Mesothelial cell of epicardium (in vitro differentiated cells): ENCODE data around the gene RAD51B. TPM values are rescaled to one million over a fixed set of nuclear protein-coding genes. Genes with fewer than 3 reads are reported as not detected.
A peak's percentile ranks its signal among the peaks of the same experiment; 100 is the strongest.

Experiments
- DNase-seq, 2 experiments: peaks; one replicate each; pipeline ENCODE4 v3.0.0; 2021; ENCODE audit warnings: low spot score in 2 of 2; ENCODE audit not compliant: unreplicated experiment in 2 of 2
- H3K27ac Mint-ChIP-seq: 2 replicates; pipeline ENCODE4 v1.8.0; 2021; ENCODE audit warnings: mixed read lengths
- H3K27me3 Mint-ChIP-seq: 2 replicates; pipeline ENCODE4 v1.8.0; 2021; ENCODE audit warnings: low read depth, mixed read lengths
- H3K36me3 Mint-ChIP-seq: 2 replicates; pipeline ENCODE4 v1.8.0; 2021; ENCODE audit warnings: mixed read lengths
- H3K4me1 Mint-ChIP-seq: 2 replicates; pipeline ENCODE4 v1.8.0; 2021; ENCODE audit warnings: mixed read lengths
- H3K4me3 Mint-ChIP-seq: 2 replicates; pipeline ENCODE4 v1.8.0; 2021; ENCODE audit warnings: mild to moderate bottlenecking, moderate library complexity, mixed read lengths
- H3K9me3 Mint-ChIP-seq: 2 replicates; pipeline ENCODE4 v1.8.0; 2021; ENCODE audit warnings: mixed read lengths
- CTCF ChIP-seq: fragments of 200-600 bp; sonication (generic); IDR thresholded peaks from one replicate; pipeline ENCODE4 v1.5.0; 2021; ENCODE audit warnings: antibody characterized with exemption; ENCODE audit not compliant: unreplicated experiment
- total RNA-seq: library from RNA; stranded (reverse); gene quantifications from 3 replicates; pipeline ENCODE4 v1.2.1, GENCODE V29; 2021

Gene RAD51B
- total RNA-seq, 1 donor from 2014 or later, result 34.7 TPM

GRCh38 chr14:68357777-68358176 is 538.2 kb downstream of the RAD51B start:
- TF ChIP-seq CTCF, result no peak
- Mint-ChIP-seq H3K27ac (no peak overlapping the region), H3K36me3 (peaks cover 7% of the 10 kb centered on the region), H3K4me1 (peaks cover 28% of the 10 kb centered on the region), H3K9me3 (peaks cover 5% of the 10 kb centered on the region), H3K27me3 (no peaks in the 10 kb centered on the region), H3K4me3 (no peak overlapping the region)
- no peak for DNase-seq

- DNase-seq, result no peak
- no peak overlapping the region for H3K4me3 Mint-ChIP-seq
- H3K27me3 Mint-ChIP-seq, result no peaks in the 10 kb centered on the region
- H3K4me1 Mint-ChIP-seq, result peaks cover 28% of the 10 kb centered on the region
- no peak overlapping the region for H3K27ac Mint-ChIP-seq
- H3K36me3 Mint-ChIP-seq, result peaks cover 7% of the 10 kb centered on the region
- TF ChIP-seq CTCF, result no peak
- peaks cover 5% of the 10 kb centered on the region for H3K9me3 Mint-ChIP-seq
Observed at GRCh38 chr14:68358500-68358899, 538.9 kb downstream of the RAD51B start.

- peaks cover 7% of the 10 kb centered on the region for H3K36me3 Mint-ChIP-seq
- H3K27ac Mint-ChIP-seq, result peak overlapping the region; percentile 65
- no peak overlapping the region for H3K4me3 Mint-ChIP-seq
- H3K9me3 Mint-ChIP-seq, result peaks cover 5% of the 10 kb centered on the region
- no peak for TF ChIP-seq CTCF
- H3K27me3 Mint-ChIP-seq, result no peaks in the 10 kb centered on the region
- no peak for DNase-seq
- peaks cover 34% of the 10 kb centered on the region for H3K4me1 Mint-ChIP-seq
Observed at GRCh38 chr14:68359022-68359836, 539.6 kb downstream of the RAD51B start.

GRCh38 chr14:68359837-68360552 is 540.4 kb downstream of the RAD51B start:
- Mint-ChIP-seq H3K27ac (peak overlapping the region; percentile 65), H3K9me3 (peaks cover 5% of the 10 kb centered on the region), H3K27me3 (no peaks in the 10 kb centered on the region), H3K4me1 (peaks cover 42% of the 10 kb centered on the region), H3K36me3 (peaks cover 7% of the 10 kb centered on the region), H3K4me3 (no peak overlapping the region)
- no peak for DNase-seq
- no peak for TF ChIP-seq CTCF

- no peak overlapping the region for H3K4me3 Mint-ChIP-seq
- peaks cover 53% of the 10 kb centered on the region for H3K4me1 Mint-ChIP-seq
- no peak for TF ChIP-seq CTCF
- peaks cover 5% of the 10 kb centered on the region for H3K9me3 Mint-ChIP-seq
- H3K36me3 Mint-ChIP-seq, result peaks cover 7% of the 10 kb centered on the region
- no peak for DNase-seq
- H3K27ac Mint-ChIP-seq, result no peak overlapping the region
- no peaks in the 10 kb centered on the region for H3K27me3 Mint-ChIP-seq
Observed at GRCh38 chr14:68361231-68361630, 541.7 kb downstream of the RAD51B start.
